ENCODE results near the gene VSNL1. TPM values are rescaled to one million over a fixed set of nuclear protein-coding genes. Genes with fewer than 3 reads are reported as not detected.

Gene VSNL1
- total RNA-seq, 1 donor from 2014 or later = 19.2 TPM

- H3K4me3 ChIP-seq = no peak overlapping the region
- peaks cover 15% of the 10 kb centered on the region for H3K4me1 ChIP-seq
- H3K27ac ChIP-seq = peak overlapping the region; percentile 33
- intact Hi-C loops (cut with DNase I) = no loop called here
- H3K36me3 ChIP-seq = no peaks in the 10 kb centered on the region
- TF ChIP-seq POLR2AphosphoS5 (IDR thresholded peaks at IDR 0.05; ENCODE audit: insufficient read depth in 1 of 2, low read depth in 1 of 2) (no peak), POLR2A (IDR thresholded peaks at IDR 0.05) (no peak), CTCF (IDR thresholded peaks at IDR 0.05) (no peak)
- DNase-seq (ENCODE audit: extremely low spot score in 2 of 2) = no peak
- H3K9me3 ChIP-seq = no peaks in the 10 kb centered on the region
- no peaks in the 10 kb centered on the region for H3K27me3 ChIP-seq
Measured at GRCh38 chr2:17584689-17585088, 44.2 kb downstream of the VSNL1 start.

- TF ChIP-seq POLR2A (IDR thresholded peaks at IDR 0.05) = no peak
- no peak for TF ChIP-seq POLR2AphosphoS5 (IDR thresholded peaks at IDR 0.05; ENCODE audit: insufficient read depth in 1 of 2, low read depth in 1 of 2)
- TF ChIP-seq CTCF (IDR thresholded peaks at IDR 0.05) = no peak
Measured at GRCh38 chr2:17587469-17587868, 47.0 kb downstream of the VSNL1 start.

GRCh38 chr2:17588031-17588430 is 47.5 kb downstream of the VSNL1 start:
- H3K27me3 ChIP-seq = no peaks in the 10 kb centered on the region
- no peak overlapping the region for H3K4me3 ChIP-seq
- H3K27ac ChIP-seq = peak overlapping the region; percentile 30
- intact Hi-C loops (cut with DNase I) = no loop called here
- H3K36me3 ChIP-seq = no peaks in the 10 kb centered on the region
- DNase-seq (ENCODE audit: extremely low spot score in 2 of 2) = no peak
- H3K9me3 ChIP-seq = no peaks in the 10 kb centered on the region
- peaks cover 28% of the 10 kb centered on the region for H3K4me1 ChIP-seq
- TF ChIP-seq CTCF (IDR thresholded peaks at IDR 0.05) = no peak
- TF ChIP-seq POLR2AphosphoS5 (IDR thresholded peaks at IDR 0.05; ENCODE audit: insufficient read depth in 1 of 2, low read depth in 1 of 2) = peak in 1 of 2 donors; percentile 83

More at GRCh38 chr2:17587469-17587868, 47.0 kb downstream of the VSNL1 start:
- DNase-seq (ENCODE audit: extremely low spot score in 2 of 2) = no peak
- Histone ChIP-seq H3K36me3 (no peaks in the 10 kb centered on the region), H3K4me3 (no peak overlapping the region), H3K27me3 (no peaks in the 10 kb centered on the region), H3K4me1 (peaks cover 27% of the 10 kb centered on the region), H3K27ac (peak overlapping the region; percentile 30), H3K9me3 (no peaks in the 10 kb centered on the region)
- intact Hi-C loops (cut with DNase I) = no loop called here

DNA sequence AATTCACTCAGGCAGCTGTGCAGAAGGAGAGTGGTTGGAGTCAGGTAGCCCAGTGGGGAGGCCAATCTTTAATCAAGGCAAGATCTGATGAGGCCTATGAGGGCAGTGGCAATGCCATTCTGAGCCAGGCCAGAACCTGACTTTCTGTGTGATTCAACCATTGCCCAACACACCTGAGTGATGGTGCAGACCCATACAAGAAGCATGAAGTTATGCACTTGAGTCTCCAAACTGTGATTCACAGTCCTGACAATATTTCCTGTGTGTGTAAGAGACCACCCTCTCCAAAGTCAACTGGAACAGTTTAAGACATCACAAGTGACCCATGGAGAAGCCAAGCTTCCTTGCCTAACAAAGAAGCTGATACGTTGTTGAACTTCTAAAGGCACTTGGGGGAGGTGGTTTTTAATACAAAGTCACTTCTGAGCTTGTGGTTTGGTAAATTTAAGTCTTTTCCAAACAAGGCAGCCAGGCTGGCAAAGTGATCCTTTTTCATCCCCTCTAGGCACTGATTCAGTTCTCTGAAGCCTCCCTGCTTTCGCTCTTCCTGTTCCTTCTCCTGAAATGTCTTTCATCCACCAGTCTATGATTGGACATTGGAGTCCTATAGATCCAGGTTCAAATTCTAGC is 49.0 kb downstream of the VSNL1 start:
- Histone ChIP-seq H3K27ac (peak overlapping the region; percentile 38), H3K4me3 (no peak overlapping the region), H3K27me3 (no peaks in the 10 kb centered on the region), H3K9me3 (no peaks in the 10 kb centered on the region), H3K4me1 (peaks cover 36% of the 10 kb centered on the region), H3K36me3 (no peaks in the 10 kb centered on the region)
- DNase-seq (ENCODE audit: extremely low spot score in 2 of 2) = no peak
- TF ChIP-seq POLR2A (IDR thresholded peaks at IDR 0.05) (no peak), CTCF (IDR thresholded peaks at IDR 0.05) (no peak), POLR2AphosphoS5 (IDR thresholded peaks at IDR 0.05; ENCODE audit: insufficient read depth in 1 of 2, low read depth in 1 of 2) (no peak)
- intact Hi-C loops (cut with DNase I) = no loop called here

DNA sequence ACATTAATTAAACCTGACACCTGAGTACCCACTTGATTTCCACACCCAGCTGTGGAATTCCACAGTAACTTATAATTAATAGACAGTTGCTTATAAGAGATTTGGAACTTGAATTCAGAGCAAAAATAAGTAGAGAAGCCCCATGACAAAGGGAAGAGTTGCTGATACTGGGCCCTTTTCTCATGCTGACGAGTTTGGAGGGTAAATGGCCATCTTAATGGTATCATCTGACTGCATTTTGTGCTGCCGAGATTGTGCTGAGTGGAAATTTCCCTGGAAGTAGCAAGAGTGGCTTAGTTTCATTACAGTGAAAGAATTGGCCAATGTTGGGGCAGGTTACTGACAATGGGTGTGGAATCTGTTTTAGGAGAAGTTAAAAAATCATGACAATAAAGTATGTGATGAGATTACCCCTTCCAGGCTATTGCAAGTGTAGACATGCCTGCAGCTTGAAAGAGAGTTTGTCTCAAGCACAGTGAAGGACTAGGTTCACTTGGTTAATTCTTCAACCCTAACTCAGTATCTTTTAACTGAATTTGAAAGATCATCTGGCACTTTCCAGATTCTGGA is 49.9 kb downstream of the VSNL1 start:
- peak in 1 of 2 donors; percentile 69 for TF ChIP-seq POLR2AphosphoS5 (IDR thresholded peaks at IDR 0.05; ENCODE audit: insufficient read depth in 1 of 2, low read depth in 1 of 2)
- TF ChIP-seq CTCF (IDR thresholded peaks at IDR 0.05) = no peak
- Histone ChIP-seq H3K9me3 (no peaks in the 10 kb centered on the region), H3K4me1 (peaks cover 45% of the 10 kb centered on the region), H3K36me3 (no peaks in the 10 kb centered on the region), H3K4me3 (no peak overlapping the region), H3K27ac (peak overlapping the region; percentile 38), H3K27me3 (no peaks in the 10 kb centered on the region)
- no peak for DNase-seq (ENCODE audit: extremely low spot score in 2 of 2)
- intact Hi-C loops (cut with DNase I) = no loop called here

Data from vagina (tissue), 2 donors.